Measurements from ENCODE around the gene TACC2. TPM values are rescaled to one million over a fixed set of nuclear protein-coding genes. Genes with fewer than 3 reads are reported as not detected.
A peak's percentile ranks its signal among the peaks of the same experiment; 100 is the strongest.
"Not testable (repeated sequence)": the region's sequence is repeated elsewhere in the genome, so short reads cannot be mapped to it uniquely, and the experiment has no call there.

The TACC2 gene
- total RNA-seq, 1 donor from 2014 or later: 22.0 TPM

DNA sequence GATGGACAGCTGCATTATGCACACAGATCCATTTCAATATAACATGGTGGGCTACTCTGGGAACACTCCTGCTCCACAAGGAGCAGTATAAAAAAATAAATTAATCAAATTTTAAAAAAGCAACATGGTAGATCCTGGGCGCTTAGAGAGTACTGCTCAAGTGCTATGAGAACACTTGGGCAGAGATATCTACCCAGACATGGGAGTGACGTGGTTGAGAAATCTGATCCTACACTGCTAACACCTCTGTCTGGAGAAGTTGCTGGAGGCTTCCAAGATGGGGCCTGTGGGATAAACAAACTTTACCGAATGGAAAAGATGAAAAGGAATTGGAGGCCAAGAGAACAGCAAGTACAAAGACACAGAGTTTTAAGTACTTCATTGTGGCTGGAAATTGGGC is 23.0 kb upstream of the TACC2 start:
- Histone ChIP-seq H3K27ac (ENCODE audit: low read depth, low read length) (no peak overlapping the region), H3K4me1 (ENCODE audit: insufficient read depth, low read length) (no peaks in the 10 kb centered on the region), H4K20me1 (ENCODE audit: insufficient read depth, low read length) (no peaks in the 10 kb centered on the region), H3K9me3 (ENCODE audit: insufficient read depth, low read depth, low read length) (no peaks in the 10 kb centered on the region), H3K9ac (ENCODE audit: low read length) (no peak overlapping the region), H3K4me3 (ENCODE audit: insufficient read depth, low read depth, low read length) (no peak overlapping the region), H3K36me3 (ENCODE audit: insufficient read depth, low read length) (peaks cover 22% of the 10 kb centered on the region), H3K79me2 (ENCODE audit: insufficient read depth, low read length) (no peaks in the 10 kb centered on the region), H3K27me3 (ENCODE audit: insufficient read depth, low read length) (no peaks in the 10 kb centered on the region), H2AFZ (ENCODE audit: low read depth, low read length) (no peak overlapping the region), H3K4me2 (ENCODE audit: low read length) (no peak overlapping the region)
- TF ChIP-seq, protein P1, sequence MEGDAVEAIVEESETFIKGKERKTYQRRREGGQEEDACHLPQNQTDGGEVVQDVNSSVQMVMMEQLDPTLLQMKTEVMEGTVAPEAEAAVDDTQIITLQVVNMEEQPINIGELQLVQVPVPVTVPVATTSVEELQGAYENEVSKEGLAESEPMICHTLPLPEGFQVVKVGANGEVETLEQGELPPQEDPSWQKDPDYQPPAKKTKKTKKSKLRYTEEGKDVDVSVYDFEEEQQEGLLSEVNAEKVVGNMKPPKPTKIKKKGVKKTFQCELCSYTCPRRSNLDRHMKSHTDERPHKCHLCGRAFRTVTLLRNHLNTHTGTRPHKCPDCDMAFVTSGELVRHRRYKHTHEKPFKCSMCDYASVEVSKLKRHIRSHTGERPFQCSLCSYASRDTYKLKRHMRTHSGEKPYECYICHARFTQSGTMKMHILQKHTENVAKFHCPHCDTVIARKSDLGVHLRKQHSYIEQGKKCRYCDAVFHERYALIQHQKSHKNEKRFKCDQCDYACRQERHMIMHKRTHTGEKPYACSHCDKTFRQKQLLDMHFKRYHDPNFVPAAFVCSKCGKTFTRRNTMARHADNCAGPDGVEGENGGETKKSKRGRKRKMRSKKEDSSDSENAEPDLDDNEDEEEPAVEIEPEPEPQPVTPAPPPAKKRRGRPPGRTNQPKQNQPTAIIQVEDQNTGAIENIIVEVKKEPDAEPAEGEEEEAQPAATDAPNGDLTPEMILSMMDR (IDR thresholded peaks at IDR 0.05; ENCODE audit: insufficient read depth, low read depth, low read length): no peak
- TF ChIP-seq EZH2 (IDR thresholded peaks at IDR 0.05; ENCODE audit: insufficient read depth, low read length): no peak
- DNase-seq (ENCODE audit: low read depth) (no peak), FAIRE-seq (no peak)
- Mint-ChIP-seq H3K9me3 (ENCODE audit: unreplicated experiment) (no peaks in the 10 kb centered on the region), H3K4me1 (ENCODE audit: low read depth, unreplicated experiment) (no peaks in the 10 kb centered on the region), H3K27ac (ENCODE audit: unreplicated experiment) (no peak overlapping the region), H3K27me3 (ENCODE audit: low read depth, unreplicated experiment) (no peaks in the 10 kb centered on the region), H3K36me3 (ENCODE audit: low read depth, unreplicated experiment) (no peaks in the 10 kb centered on the region), H3K4me3 (ENCODE audit: unreplicated experiment) (no peak overlapping the region)

DNA sequence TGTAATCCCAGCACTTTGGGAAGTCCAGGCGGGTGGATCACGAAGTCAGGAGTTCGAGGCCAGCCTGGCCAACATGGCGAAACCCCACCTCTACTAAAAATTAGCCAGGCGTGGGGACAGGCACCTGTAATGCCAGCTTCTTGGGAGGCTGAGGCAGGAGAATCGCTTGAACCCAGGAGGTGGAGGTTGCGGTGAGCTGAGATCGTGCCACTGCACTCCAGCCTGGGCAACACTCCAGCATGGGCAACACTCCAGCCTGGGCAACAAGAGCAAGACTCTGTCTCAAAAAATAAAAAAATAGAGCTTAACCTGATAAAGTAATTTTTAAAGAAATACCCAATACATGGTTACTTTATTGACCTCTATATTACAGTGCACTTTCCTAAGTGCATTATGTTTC is 19.9 kb upstream of the TACC2 start:
- not testable (repeated sequence) for H3K4me1 Mint-ChIP-seq (ENCODE audit: low read depth, unreplicated experiment); H3K4me1 ChIP-seq (ENCODE audit: insufficient read depth, low read length); H3K27me3 ChIP-seq (ENCODE audit: insufficient read depth, low read length); FAIRE-seq; H2AFZ ChIP-seq (ENCODE audit: low read depth, low read length); H3K9ac ChIP-seq (ENCODE audit: low read length); H3K4me3 ChIP-seq (ENCODE audit: insufficient read depth, low read depth, low read length); H3K4me3 Mint-ChIP-seq (ENCODE audit: unreplicated experiment); H3K9me3 ChIP-seq (ENCODE audit: insufficient read depth, low read depth, low read length); H3K27me3 Mint-ChIP-seq (ENCODE audit: low read depth, unreplicated experiment); H3K27ac ChIP-seq (ENCODE audit: low read depth, low read length); H3K4me2 ChIP-seq (ENCODE audit: low read length); H4K20me1 ChIP-seq (ENCODE audit: insufficient read depth, low read length); H3K9me3 Mint-ChIP-seq (ENCODE audit: unreplicated experiment); H3K27ac Mint-ChIP-seq (ENCODE audit: unreplicated experiment); DNase-seq (ENCODE audit: low read depth); H3K36me3 Mint-ChIP-seq (ENCODE audit: low read depth, unreplicated experiment)
- peaks cover 10% of the 10 kb centered on the region for H3K79me2 ChIP-seq (ENCODE audit: insufficient read depth, low read length)
- H3K36me3 ChIP-seq (ENCODE audit: insufficient read depth, low read length): peaks cover 22% of the 10 kb centered on the region

DNA sequence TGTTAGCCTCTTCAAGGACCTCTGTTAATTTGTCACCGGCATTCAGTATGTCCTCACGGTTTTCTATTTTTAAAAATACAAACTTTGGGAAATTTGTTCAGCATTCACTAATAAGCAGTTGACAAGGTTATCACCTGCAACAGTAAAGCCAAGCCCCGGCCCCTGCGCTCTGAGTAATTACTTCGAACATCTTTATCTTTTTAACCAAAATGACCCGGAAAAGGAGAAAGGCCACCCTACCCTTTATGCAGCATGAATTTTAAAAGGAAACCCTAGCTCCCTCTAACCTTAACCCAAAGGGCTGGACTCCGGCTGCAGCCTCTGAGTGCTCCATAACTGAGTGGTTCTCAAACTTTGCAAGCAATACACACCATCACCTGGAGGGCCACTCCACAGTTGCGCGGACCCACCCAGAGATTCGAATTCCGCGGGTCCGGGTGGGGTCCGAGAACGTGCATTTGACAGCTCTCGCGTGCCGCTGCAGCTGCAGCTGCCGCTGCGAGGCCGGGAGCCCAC is 14.9 kb upstream of the TACC2 start:
- Mint-ChIP-seq H3K27me3 (ENCODE audit: low read depth, unreplicated experiment) (no peaks in the 10 kb centered on the region), H3K36me3 (ENCODE audit: low read depth, unreplicated experiment) (no peaks in the 10 kb centered on the region), H3K27ac (ENCODE audit: unreplicated experiment) (no peak overlapping the region), H3K9me3 (ENCODE audit: unreplicated experiment) (peaks cover 3% of the 10 kb centered on the region), H3K4me3 (ENCODE audit: unreplicated experiment) (peak overlapping the region; percentile 82), H3K4me1 (ENCODE audit: low read depth, unreplicated experiment) (no peaks in the 10 kb centered on the region)
- H3K4me1 ChIP-seq (ENCODE audit: insufficient read depth, low read length): peaks cover 6% of the 10 kb centered on the region
- H3K79me2 ChIP-seq (ENCODE audit: insufficient read depth, low read length): peaks cover 13% of the 10 kb centered on the region
- FAIRE-seq (no peak), DNase-seq (ENCODE audit: low read depth) (no peak)
- no peaks in the 10 kb centered on the region for H3K27me3 ChIP-seq (ENCODE audit: insufficient read depth, low read length)
- H3K27ac ChIP-seq (ENCODE audit: low read depth, low read length): no peak overlapping the region
- H3K9ac ChIP-seq (ENCODE audit: low read length): peak overlapping the region; percentile 92
- TF ChIP-seq, protein P1 (IDR thresholded peaks at IDR 0.05; ENCODE audit: insufficient read depth, low read depth, low read length): no peak
- TF ChIP-seq EZH2 (IDR thresholded peaks at IDR 0.05; ENCODE audit: insufficient read depth, low read length): no peak
- H2AFZ ChIP-seq (ENCODE audit: low read depth, low read length): peak overlapping the region; percentile 89
- no peaks in the 10 kb centered on the region for H3K9me3 ChIP-seq (ENCODE audit: insufficient read depth, low read depth, low read length)
- peak overlapping the region; percentile 78 for H3K4me3 ChIP-seq (ENCODE audit: insufficient read depth, low read depth, low read length)
- peaks cover 10% of the 10 kb centered on the region for H4K20me1 ChIP-seq (ENCODE audit: insufficient read depth, low read length)
- peaks cover 3% of the 10 kb centered on the region for H3K36me3 ChIP-seq (ENCODE audit: insufficient read depth, low read length)
- peak overlapping the region; percentile 87 for H3K4me2 ChIP-seq (ENCODE audit: low read length)

All from astrocyte (in vitro differentiated cells and primary cell).